B cell (primary cell): Measurements from ENCODE around the gene MIPOL1.

ENCODE experiments used
- CTCF ChIP-seq: fragments of 200-600 bp; IDR thresholded peaks from one replicate; pipeline ENCODE4 v1.8.0; 2022; ENCODE audit warnings: antibody characterized with exemption, mild to moderate bottlenecking
- EZH2 ChIP-seq: IDR thresholded peaks from 2 replicates; pipeline ENCODE4 v1.6.1; 2012; ENCODE audit warnings: borderline replicate concordance, low read depth, mild to moderate bottlenecking, moderate library complexity, low read length; ENCODE audit not compliant: insufficient read depth, poor library complexity, severe bottlenecking

GRCh38 chr14:37237735-37238200 lies 40.0 kb downstream of the MIPOL1 start:
- no peak for TF ChIP-seq CTCF
- TF ChIP-seq EZH2, result no peak
